ENCODE data around the gene ZSWIM1.

GRCh38 chr20:45833030-45833882 is 47.8 kb upstream of the ZSWIM1 start, which contains the start of gene SNX21:
- TF ChIP-seq, protein P1, sequence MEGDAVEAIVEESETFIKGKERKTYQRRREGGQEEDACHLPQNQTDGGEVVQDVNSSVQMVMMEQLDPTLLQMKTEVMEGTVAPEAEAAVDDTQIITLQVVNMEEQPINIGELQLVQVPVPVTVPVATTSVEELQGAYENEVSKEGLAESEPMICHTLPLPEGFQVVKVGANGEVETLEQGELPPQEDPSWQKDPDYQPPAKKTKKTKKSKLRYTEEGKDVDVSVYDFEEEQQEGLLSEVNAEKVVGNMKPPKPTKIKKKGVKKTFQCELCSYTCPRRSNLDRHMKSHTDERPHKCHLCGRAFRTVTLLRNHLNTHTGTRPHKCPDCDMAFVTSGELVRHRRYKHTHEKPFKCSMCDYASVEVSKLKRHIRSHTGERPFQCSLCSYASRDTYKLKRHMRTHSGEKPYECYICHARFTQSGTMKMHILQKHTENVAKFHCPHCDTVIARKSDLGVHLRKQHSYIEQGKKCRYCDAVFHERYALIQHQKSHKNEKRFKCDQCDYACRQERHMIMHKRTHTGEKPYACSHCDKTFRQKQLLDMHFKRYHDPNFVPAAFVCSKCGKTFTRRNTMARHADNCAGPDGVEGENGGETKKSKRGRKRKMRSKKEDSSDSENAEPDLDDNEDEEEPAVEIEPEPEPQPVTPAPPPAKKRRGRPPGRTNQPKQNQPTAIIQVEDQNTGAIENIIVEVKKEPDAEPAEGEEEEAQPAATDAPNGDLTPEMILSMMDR (IDR thresholded peaks at IDR 0.05) = no peak
- TF ChIP-seq POLR2A (IDR thresholded peaks at IDR 0.05) = no peak

Data from testis (tissue), 2 donors.